RPMI7951 (cell line): ENCODE results near the gene CCDC14. TPM values are rescaled to one million over a fixed set of nuclear protein-coding genes. Genes with fewer than 3 reads are reported as not detected.
"Not testable (repeated sequence)": the region's sequence is repeated elsewhere in the genome, so short reads cannot be mapped to it uniquely, and the experiment has no call there.

Experiments used
- DNase-seq: peaks from one replicate; pipeline ENCODE4 v3.0.0-alpha.2; 2012; ENCODE audit warnings: low read depth
- total RNA-seq: library from RNA; depleted of rRNA; stranded (reverse); fragments of >200 nt; shearing (Covaris generic); gene quantifications from 2 replicates; pipeline ENCODE4 v1.2.3, GENCODE V29; 2014

Gene CCDC14
- total RNA-seq, 1 experiment from 2014 or later: 58.5 TPM

GRCh38 chr3:123899300-123899865 lies 61.6 kb downstream of the CCDC14 start:
- no peak for DNase-seq

GRCh38 chr3:123893012-123893411 lies 68.0 kb downstream of the CCDC14 start:
- no peak for DNase-seq

GRCh38 chr3:123892195-123892594 lies 68.8 kb downstream of the CCDC14 start:
- DNase-seq: no peak

- DNase-seq: not testable (repeated sequence)
Measured at GRCh38 chr3:123890991-123891390, 70.0 kb downstream of the CCDC14 start.

GRCh38 chr3:123890162-123890561 lies 70.9 kb downstream of the CCDC14 start:
- DNase-seq: not testable (repeated sequence)

- DNase-seq: no peak
Measured at GRCh38 chr3:123884993-123885392, 76.0 kb downstream of the CCDC14 start.

- DNase-seq: peak; percentile 99
Measured at GRCh38 chr3:123884203-123884831, 76.7 kb downstream of the CCDC14 start, which contains the start of gene MYLK. Gene MYLK, minus strand, starts transcription at chr3:123884332. Its CDS starts 90,491 bp downstream, at chr3:123793841.

- DNase-seq: no peak
Measured at GRCh38 chr3:123883701-123884202, 77.3 kb downstream of the CCDC14 start.

GRCh38 chr3:123883111-123883510 lies 77.9 kb downstream of the CCDC14 start:
- DNase-seq: peak; percentile 34

- DNase-seq: no peak
Measured at GRCh38 chr3:123881771-123882170, 79.3 kb downstream of the CCDC14 start.

GRCh38 chr3:123880998-123881561 lies 79.9 kb downstream of the CCDC14 start:
- DNase-seq: peak; percentile 77

- DNase-seq: no peak
Measured at GRCh38 chr3:123878807-123879206, 82.2 kb downstream of the CCDC14 start.

- DNase-seq: no peak
Measured at GRCh38 chr3:123877965-123878364, 83.1 kb downstream of the CCDC14 start.

- no peak for DNase-seq
Measured at GRCh38 chr3:123877466-123877865, 83.6 kb downstream of the CCDC14 start.

GRCh38 chr3:123876858-123877257 lies 84.2 kb downstream of the CCDC14 start:
- no peak for DNase-seq

GRCh38 chr3:123872621-123873020 lies 88.4 kb downstream of the CCDC14 start:
- DNase-seq: no peak

- peak; percentile 83 for DNase-seq
Measured at GRCh38 chr3:123871946-123872345, 89.1 kb downstream of the CCDC14 start.

- DNase-seq: peak; percentile 93
Measured at GRCh38 chr3:123870033-123870432, 91.0 kb downstream of the CCDC14 start.

GRCh38 chr3:123869165-123869564 lies 91.9 kb downstream of the CCDC14 start:
- peak; percentile 30 for DNase-seq

GRCh38 chr3:123864706-123865105 lies 96.3 kb downstream of the CCDC14 start:
- DNase-seq: no peak
